Coronary artery (tissue), 2 donors: ENCODE data around the gene MACROD1.

Source experiments
- DNase-seq: peaks from one replicate; pipeline ENCODE4 v3.0.0-alpha.2; 2017; ENCODE audit warnings: low spot score
- H3K27ac ChIP-seq, 2 donors: fragments of 200-600 bp; sonication (generic); one replicate each; pipeline ENCODE4 v1.5.1; 2016 to 2019
- H3K4me3 ChIP-seq: fragments of 200-600 bp; sonication (generic); 2 replicates; pipeline ENCODE4 v1.5.1; 2016; ENCODE audit warnings: mild to moderate bottlenecking, moderate library complexity
- TF ChIP-seq, protein P1 (sequence below): fragments of 200-600 bp; sonication (generic); IDR thresholded peaks from one replicate; pipeline ENCODE4 v1.5.1; 2019; ENCODE audit warnings: antibody characterized with exemption

MACROD1 gene

DNA sequence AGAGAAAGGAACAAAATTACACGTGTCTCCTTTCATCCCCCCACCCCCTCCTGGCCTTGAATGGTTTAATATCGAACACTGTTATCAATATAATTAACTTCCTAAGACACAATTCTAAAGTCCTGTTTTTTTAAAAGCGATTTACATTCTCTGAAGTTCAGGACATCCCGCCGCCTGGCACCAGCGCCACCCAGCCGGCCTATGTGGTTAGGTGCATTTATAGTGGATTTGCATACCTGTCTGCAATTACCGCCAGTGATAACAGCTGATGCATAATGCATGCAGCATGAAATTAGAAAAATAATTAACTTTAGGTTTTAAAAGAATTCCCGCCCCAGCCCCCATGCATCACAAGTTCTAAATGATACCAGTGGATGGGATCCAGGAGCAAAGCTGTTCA is 58.6 kb downstream of the MACROD1 start:
- TF ChIP-seq, protein P1, sequence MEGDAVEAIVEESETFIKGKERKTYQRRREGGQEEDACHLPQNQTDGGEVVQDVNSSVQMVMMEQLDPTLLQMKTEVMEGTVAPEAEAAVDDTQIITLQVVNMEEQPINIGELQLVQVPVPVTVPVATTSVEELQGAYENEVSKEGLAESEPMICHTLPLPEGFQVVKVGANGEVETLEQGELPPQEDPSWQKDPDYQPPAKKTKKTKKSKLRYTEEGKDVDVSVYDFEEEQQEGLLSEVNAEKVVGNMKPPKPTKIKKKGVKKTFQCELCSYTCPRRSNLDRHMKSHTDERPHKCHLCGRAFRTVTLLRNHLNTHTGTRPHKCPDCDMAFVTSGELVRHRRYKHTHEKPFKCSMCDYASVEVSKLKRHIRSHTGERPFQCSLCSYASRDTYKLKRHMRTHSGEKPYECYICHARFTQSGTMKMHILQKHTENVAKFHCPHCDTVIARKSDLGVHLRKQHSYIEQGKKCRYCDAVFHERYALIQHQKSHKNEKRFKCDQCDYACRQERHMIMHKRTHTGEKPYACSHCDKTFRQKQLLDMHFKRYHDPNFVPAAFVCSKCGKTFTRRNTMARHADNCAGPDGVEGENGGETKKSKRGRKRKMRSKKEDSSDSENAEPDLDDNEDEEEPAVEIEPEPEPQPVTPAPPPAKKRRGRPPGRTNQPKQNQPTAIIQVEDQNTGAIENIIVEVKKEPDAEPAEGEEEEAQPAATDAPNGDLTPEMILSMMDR = no peak
- DNase-seq = no peak
- Histone ChIP-seq H3K4me3 (no peak overlapping the region), H3K27ac (no peak overlapping the region)

DNA sequence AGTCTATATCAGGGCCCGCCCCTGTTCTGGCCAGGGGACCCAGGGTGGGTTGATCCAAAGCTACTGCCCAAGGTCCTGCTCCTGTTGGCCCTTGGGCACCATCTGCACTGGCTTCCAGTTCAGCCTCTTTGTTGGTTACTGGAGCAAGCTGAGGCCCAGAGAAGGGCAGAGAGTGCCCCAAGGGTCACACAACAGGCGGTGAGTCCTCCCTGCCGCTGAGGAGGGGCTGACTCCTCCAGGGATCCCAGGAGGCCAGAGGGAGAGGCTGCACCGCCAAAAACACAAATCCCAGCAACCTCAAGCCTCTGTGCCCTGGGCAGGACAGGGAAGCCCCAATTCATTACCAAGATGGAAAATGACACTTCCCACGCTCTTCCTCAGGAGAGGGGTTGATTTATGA is 61.3 kb downstream of the MACROD1 start:
- H3K4me3 ChIP-seq = no peak overlapping the region
- no peak overlapping the region for H3K27ac ChIP-seq
- TF ChIP-seq, protein P1 = no peak
- DNase-seq = no peak

DNA sequence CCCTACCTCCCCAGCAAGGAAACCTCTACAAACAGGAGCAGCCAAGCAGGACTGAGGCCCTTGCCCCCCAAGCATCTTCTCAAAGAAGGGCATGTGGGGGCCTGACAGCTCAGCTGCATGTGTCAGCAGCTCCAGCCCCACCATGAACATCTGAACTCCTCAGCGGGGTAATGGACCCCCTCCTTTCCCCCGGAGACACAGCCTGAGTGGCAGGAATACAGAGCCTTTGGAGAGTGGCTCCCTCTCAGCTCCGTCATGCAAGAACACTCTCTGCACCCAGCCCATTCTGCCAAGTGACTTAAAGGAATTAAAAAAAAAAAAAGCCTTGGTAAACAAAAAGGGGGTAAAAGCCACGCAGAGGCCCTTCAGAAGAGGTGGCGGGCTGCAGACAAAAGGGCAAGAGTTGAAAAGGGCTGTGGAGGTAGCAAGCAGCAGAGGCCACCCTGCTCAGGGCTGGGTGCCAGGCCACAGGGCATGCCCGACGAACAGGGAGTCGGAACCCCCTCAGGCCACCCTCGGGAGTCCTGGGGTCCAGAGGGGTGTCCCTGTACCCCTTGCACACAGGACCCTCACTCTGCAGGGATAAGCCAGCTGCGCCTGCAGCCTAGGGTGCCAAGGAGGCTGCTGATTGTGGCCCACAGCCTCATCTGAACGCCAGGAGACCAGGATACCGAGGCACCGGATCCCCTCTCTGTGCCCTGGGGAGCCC is 62.5 kb downstream of the MACROD1 start:
- TF ChIP-seq, protein P1 = no peak
- no peak for DNase-seq
- Histone ChIP-seq H3K27ac (no peak overlapping the region), H3K4me3 (no peak overlapping the region)

DNA sequence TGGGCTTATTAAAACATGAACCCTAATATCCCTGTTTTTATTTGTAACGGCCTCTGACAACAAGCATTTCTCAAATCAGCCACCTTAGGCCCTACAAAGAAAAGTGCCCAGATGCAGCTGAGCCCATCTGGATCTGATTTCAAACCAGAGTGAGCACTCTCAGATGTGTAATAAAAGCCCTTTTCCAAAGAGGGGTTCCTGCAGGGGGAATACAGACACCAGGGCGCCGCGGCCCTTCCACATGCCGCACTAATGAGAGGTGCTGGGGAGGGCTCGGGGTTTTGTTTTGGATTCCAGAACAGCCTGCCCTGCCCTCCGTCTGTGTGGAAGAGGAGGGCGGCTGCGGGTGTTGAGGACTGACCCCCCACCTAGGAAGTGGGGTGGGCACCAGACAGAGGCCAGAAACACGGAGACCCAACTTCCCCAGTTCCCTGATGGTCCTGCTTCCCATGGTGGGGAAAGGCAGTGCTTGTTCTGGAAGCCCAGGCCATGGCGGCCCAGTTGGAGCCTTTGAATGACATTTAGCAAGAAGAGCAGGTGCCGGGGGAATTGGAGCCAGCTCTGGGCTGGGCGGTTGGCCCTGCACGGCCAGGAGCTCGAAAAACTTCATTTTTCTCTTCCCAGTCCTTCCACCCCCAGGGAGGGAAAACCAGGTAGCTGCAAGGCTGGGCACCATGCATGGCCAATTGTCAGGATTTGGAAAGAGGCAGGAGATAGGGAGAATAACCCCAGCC is 63.7 kb downstream of the MACROD1 start:
- Histone ChIP-seq H3K4me3 (no peak overlapping the region), H3K27ac (no peak overlapping the region)
- TF ChIP-seq, protein P1 = no peak
- no peak for DNase-seq

DNA sequence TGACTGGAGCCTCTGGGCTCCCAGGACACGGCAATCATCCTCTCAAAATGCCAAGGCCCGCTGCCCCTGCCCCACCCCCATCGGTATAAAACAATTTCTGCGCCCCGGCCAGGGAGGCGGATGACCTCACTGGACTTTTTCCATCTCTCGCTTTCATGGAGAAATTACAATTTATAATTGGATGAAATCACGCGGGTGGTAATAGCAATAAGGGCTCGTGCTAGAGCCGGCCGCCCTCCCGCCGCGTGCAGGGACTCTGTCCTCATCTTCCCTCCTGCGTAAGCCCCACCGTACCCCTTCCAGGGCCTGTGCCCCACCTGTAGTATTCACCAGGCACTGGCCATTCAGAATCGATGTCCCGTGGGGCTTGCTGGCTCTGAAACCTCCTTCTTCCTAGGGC is 64.5 kb downstream of the MACROD1 start:
- H3K4me3 ChIP-seq = no peak overlapping the region
- TF ChIP-seq, protein P1 = no peak
- no peak for DNase-seq
- no peak overlapping the region for H3K27ac ChIP-seq

DNA sequence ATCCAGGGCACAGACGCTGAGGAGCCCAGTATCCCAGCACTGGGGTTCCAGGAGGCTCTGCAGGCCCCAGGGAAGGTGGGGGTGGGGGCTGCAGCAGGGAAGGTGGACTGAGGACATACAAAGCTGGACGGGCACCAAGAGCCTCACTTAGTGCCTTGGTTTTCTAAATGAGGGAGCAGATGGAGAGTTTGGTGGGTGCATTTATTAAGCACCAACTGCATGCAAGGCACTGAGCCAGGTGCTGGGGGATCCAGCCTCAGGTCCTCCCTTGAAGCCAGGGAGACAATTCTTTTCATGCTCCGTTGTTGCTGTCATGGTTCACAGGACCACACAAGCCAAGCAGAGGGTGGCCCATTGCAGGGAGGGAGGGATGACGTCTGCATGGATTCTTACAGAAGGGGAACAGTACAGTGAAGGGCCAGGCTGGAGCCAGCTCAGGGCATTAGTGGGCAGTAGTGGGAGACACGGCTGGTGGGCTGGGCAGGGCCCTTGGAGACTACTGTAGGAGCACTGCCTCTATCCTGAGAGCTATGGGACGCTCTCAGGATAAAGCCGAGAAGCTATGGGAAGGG is 65.0 kb downstream of the MACROD1 start:
- no peak overlapping the region for H3K27ac ChIP-seq
- DNase-seq = no peak
- H3K4me3 ChIP-seq = no peak overlapping the region
- TF ChIP-seq, protein P1 = no peak
